ENCODE data around the gene POLR3B.
"Not testable (repeated sequence)": the region's sequence is repeated elsewhere in the genome, so short reads cannot be mapped to it uniquely, and the experiment has no call there.

POLR3B gene

GRCh38 chr12:106417926-106418910 is 60.7 kb downstream of the POLR3B start:
- DNase-seq: no peak

GRCh38 chr12:106418970-106419369 is 61.4 kb downstream of the POLR3B start:
- DNase-seq: no peak

- DNase-seq: no peak
These were observed 65.7 kb downstream of the POLR3B start for GRCh38 chr12:106423291-106423690.

- peak; percentile 38 for DNase-seq
These were observed 67.6 kb downstream of the POLR3B start for GRCh38 chr12:106425061-106425702.

- DNase-seq: no peak
These were observed 70.4 kb downstream of the POLR3B start for GRCh38 chr12:106427917-106428316.

GRCh38 chr12:106428384-106428783 is 70.8 kb downstream of the POLR3B start:
- no peak for DNase-seq

GRCh38 chr12:106429043-106429552 is 71.5 kb downstream of the POLR3B start:
- no peak for DNase-seq

- no peak for DNase-seq
These were observed 72.1 kb downstream of the POLR3B start for GRCh38 chr12:106429636-106430035.

- no peak for DNase-seq
These were observed 74.4 kb downstream of the POLR3B start for GRCh38 chr12:106431839-106432411.

- no peak for DNase-seq
These were observed 75.5 kb downstream of the POLR3B start for GRCh38 chr12:106433055-106433454.

- no peak for DNase-seq
These were observed 77.0 kb downstream of the POLR3B start for GRCh38 chr12:106434526-106434925.

GRCh38 chr12:106436164-106436563 is 78.6 kb downstream of the POLR3B start:
- no peak for DNase-seq

GRCh38 chr12:106442575-106442974 is 85.0 kb downstream of the POLR3B start:
- no peak for DNase-seq

- peak; percentile 30 for DNase-seq
These were observed 87.5 kb downstream of the POLR3B start for GRCh38 chr12:106445053-106445452.

GRCh38 chr12:106445959-106446358 is 88.4 kb downstream of the POLR3B start:
- peak; percentile 76 for DNase-seq

- DNase-seq: peak; percentile 77
These were observed 89.0 kb downstream of the POLR3B start for GRCh38 chr12:106446419-106447092.

- peak; percentile 86 for DNase-seq
These were observed 94.8 kb downstream of the POLR3B start for GRCh38 chr12:106452309-106452708.

GRCh38 chr12:106455111-106455510 is 97.6 kb downstream of the POLR3B start:
- no peak for DNase-seq

- DNase-seq: no peak
These were observed 101.6 kb downstream of the POLR3B start for GRCh38 chr12:106459124-106459523.

- no peak for DNase-seq
These were observed 102.0 kb downstream of the POLR3B start for GRCh38 chr12:106459534-106459933.

GRCh38 chr12:106461730-106462129 is 104.2 kb downstream of the POLR3B start:
- no peak for DNase-seq

GRCh38 chr12:106465605-106466004 is 108.1 kb downstream of the POLR3B start:
- DNase-seq: not testable (repeated sequence)

- DNase-seq: not testable (repeated sequence)
These were observed 118.1 kb downstream of the POLR3B start for GRCh38 chr12:106475662-106476061.
